Measurements from ENCODE around the gene TIA1.
A peak's percentile ranks its signal among the peaks of the same experiment; 100 is the strongest.
"Not testable (repeated sequence)": the region's sequence is repeated elsewhere in the genome, so short reads cannot be mapped to it uniquely, and the experiment has no call there.

Gene TIA1

DNA sequence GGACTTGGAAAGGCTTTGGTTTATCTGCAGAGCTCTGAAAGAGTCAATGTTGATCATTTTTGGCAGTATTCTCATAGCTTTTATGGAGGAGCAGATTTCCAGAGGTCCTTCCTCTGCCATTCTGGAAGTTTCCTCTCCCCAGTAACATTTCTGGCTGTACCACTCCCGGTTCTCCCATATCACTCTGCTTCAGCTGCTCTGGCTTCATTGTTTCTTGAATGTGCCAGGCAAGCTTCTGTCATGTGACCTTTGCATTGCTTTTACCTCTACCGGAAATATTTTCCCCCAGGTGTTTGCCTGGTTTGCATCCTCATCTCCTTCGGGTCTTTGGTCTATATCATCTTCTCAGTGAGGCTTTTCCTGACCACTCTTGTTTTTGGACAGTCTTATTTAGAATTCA lies 21.9 kb upstream of the TIA1 start:
- no peaks in the 10 kb centered on the region for H3K36me3 ChIP-seq (ENCODE audit: control insufficient read depth, insufficient read depth, low read length)
- no peak overlapping the region for H3K27ac ChIP-seq
- H3K4me2 ChIP-seq (ENCODE audit: low read length), result no peak overlapping the region
- H2AFZ ChIP-seq, result no peak overlapping the region
- H3K79me2 ChIP-seq, result peaks cover 14% of the 10 kb centered on the region
- H3K4me1 ChIP-seq, result no peaks in the 10 kb centered on the region
- H3K9ac ChIP-seq, result no peak overlapping the region
- no peaks in the 10 kb centered on the region for H3K27me3 ChIP-seq (ENCODE audit: control insufficient read depth, insufficient read depth, low read length)
- H3K4me3 ChIP-seq (ENCODE audit: low read depth, low read length), result no peak overlapping the region
- TF ChIP-seq, protein P1, sequence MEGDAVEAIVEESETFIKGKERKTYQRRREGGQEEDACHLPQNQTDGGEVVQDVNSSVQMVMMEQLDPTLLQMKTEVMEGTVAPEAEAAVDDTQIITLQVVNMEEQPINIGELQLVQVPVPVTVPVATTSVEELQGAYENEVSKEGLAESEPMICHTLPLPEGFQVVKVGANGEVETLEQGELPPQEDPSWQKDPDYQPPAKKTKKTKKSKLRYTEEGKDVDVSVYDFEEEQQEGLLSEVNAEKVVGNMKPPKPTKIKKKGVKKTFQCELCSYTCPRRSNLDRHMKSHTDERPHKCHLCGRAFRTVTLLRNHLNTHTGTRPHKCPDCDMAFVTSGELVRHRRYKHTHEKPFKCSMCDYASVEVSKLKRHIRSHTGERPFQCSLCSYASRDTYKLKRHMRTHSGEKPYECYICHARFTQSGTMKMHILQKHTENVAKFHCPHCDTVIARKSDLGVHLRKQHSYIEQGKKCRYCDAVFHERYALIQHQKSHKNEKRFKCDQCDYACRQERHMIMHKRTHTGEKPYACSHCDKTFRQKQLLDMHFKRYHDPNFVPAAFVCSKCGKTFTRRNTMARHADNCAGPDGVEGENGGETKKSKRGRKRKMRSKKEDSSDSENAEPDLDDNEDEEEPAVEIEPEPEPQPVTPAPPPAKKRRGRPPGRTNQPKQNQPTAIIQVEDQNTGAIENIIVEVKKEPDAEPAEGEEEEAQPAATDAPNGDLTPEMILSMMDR (IDR thresholded peaks at IDR 0.05), result no peak
- H3K9me3 ChIP-seq (ENCODE audit: control insufficient read depth, low read length), result no peaks in the 10 kb centered on the region

DNA sequence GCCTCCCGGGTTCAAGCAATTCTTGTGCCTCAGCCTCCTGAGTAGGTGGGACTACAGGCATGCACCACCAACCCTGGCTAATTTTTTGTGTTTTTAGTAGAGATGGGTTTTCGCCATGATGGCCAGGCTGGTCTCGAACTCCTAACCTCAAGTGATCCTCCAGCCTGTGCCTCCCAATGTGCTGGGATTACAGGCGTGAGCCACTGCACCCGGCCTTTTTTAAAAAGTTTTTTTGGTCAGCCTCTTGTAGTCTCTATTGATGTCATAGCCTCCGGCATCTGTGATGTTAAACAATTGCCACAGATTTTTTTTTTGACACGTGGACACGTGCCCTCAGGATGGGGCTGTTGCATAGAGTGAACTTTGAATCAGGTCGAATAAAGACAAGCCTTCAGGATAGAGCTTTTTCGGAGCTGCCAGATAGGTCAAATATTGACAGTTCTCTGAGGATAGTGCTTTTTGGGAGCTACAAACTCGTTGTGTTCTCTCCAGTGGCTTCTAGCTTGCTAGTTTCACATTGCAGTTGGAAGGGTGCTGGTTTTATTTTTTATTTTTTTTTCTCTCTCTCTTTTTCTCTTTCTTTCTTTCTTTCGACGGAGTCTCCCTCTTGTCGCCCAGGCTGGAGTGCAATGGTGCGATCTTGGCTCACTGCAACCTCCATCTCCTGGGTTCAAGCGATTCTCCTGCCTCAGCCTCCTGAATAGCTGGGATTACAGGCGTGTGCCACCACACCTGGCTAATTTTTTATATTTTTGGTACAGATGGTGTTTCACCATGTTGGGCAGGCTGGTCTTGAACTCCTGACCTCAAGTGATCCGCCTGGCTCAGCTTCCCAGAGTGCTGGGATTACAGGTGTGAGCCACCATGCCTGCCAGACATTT lies 21.2 kb upstream of the TIA1 start:
- H3K27me3 ChIP-seq (ENCODE audit: control insufficient read depth, insufficient read depth, low read length); H3K4me3 ChIP-seq (ENCODE audit: low read depth, low read length); H3K9me3 ChIP-seq (ENCODE audit: control insufficient read depth, low read length); H2AFZ ChIP-seq; H3K4me1 ChIP-seq; H3K27ac ChIP-seq; H3K4me2 ChIP-seq (ENCODE audit: low read length); H3K9ac ChIP-seq; H3K36me3 ChIP-seq (ENCODE audit: control insufficient read depth, insufficient read depth, low read length): not testable (repeated sequence)
- peaks cover 14% of the 10 kb centered on the region for H3K79me2 ChIP-seq

DNA sequence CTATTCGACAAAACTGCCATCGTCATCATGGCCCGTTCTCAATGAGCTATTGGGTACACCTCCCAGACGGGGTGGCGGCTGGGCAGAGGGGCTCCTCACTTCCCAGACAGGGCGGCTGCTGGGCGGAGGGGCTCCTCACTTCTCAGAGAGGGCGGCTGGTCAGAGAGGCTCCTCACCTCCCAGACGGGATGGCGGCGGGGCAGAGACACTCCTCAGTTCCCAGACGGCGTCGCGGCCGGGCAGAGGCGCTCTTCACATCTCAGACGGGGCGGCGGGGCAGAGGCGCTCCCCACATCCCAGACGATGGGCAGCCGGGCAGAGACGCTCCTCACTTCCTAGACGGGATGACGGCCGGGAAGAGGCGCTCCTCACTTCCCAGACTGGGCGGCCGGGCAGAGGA lies 18.5 kb upstream of the TIA1 start:
- not testable (repeated sequence) for H2AFZ ChIP-seq; H3K27me3 ChIP-seq (ENCODE audit: control insufficient read depth, insufficient read depth, low read length); H3K4me1 ChIP-seq; H3K9ac ChIP-seq; H3K4me2 ChIP-seq (ENCODE audit: low read length); H3K27ac ChIP-seq; H3K36me3 ChIP-seq (ENCODE audit: control insufficient read depth, insufficient read depth, low read length); H3K4me3 ChIP-seq (ENCODE audit: low read depth, low read length); H3K9me3 ChIP-seq (ENCODE audit: control insufficient read depth, low read length)
- H3K79me2 ChIP-seq, result peaks cover 20% of the 10 kb centered on the region

DNA sequence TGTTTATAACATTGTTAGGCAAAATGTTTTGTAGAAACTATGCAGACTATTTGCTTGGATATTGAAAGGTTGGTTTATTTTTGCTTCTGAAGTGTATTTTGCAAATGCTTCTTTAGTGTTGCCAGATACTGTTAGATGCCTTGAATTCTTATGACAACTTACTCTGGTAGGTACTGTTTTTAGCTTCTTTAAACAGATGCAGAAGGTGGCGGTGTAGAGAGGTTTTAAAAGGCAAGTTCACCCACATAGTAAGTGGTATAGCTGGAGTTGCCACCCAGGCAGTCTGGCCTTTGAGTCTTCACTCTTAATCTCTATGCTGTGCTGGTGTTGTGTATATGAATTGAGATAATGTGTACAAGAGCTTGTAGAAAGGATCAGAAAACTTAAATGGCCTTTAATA lies 13.1 kb upstream of the TIA1 start:
- no peaks in the 10 kb centered on the region for H3K36me3 ChIP-seq (ENCODE audit: control insufficient read depth, insufficient read depth, low read length)
- no peak overlapping the region for H3K27ac ChIP-seq
- no peak overlapping the region for H3K9ac ChIP-seq
- H3K4me3 ChIP-seq (ENCODE audit: low read depth, low read length), result no peak overlapping the region
- H3K27me3 ChIP-seq (ENCODE audit: control insufficient read depth, insufficient read depth, low read length), result no peaks in the 10 kb centered on the region
- no peak overlapping the region for H2AFZ ChIP-seq
- H3K4me2 ChIP-seq (ENCODE audit: low read length), result no peak overlapping the region
- peaks cover 16% of the 10 kb centered on the region for H3K79me2 ChIP-seq
- TF ChIP-seq, protein P1 (IDR thresholded peaks at IDR 0.05), result no peak
- peaks cover 4% of the 10 kb centered on the region for H3K4me1 ChIP-seq
- no peaks in the 10 kb centered on the region for H3K9me3 ChIP-seq (ENCODE audit: control insufficient read depth, low read length)

DNA sequence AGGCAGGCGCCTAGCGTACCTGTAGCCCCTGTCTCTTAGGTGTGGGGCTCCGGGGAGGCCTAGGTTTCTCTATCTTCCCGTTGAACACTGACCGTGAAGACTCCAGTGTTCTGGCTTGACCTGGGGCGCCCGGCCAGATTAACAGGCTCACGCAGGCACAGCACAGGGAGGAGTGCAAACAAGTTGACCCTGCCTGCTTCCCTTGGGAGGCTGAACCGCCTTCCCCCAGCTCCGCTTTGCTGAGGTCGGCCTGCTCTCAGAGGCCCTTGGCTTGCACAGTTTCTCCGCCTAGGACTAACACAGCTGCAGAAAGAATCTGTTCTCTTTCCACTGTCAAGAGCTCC lies 10.1 kb upstream of the TIA1 start:
- peak overlapping the region; percentile 53 for H3K4me3 ChIP-seq (ENCODE audit: low read depth, low read length)
- H3K4me1 ChIP-seq, result peaks cover 4% of the 10 kb centered on the region
- peaks cover 6% of the 10 kb centered on the region for H3K79me2 ChIP-seq
- H3K4me2 ChIP-seq (ENCODE audit: low read length), result peak overlapping the region; percentile 77
- no peaks in the 10 kb centered on the region for H3K9me3 ChIP-seq (ENCODE audit: control insufficient read depth, low read length)
- H3K27me3 ChIP-seq (ENCODE audit: control insufficient read depth, insufficient read depth, low read length), result no peaks in the 10 kb centered on the region
- peak overlapping the region; percentile 93 for H2AFZ ChIP-seq
- no peaks in the 10 kb centered on the region for H3K36me3 ChIP-seq (ENCODE audit: control insufficient read depth, insufficient read depth, low read length)
- no peak overlapping the region for H3K9ac ChIP-seq
- peak overlapping the region; percentile 80 for H3K27ac ChIP-seq
- TF ChIP-seq, protein P1 (IDR thresholded peaks at IDR 0.05), result no peak

All from parathyroid adenoma (tissue), 2 donors.